Panc1 (cell line): ENCODE data around the gene RRH.

Experiments
- POLR2AphosphoS5 ChIP-seq: IDR thresholded peaks from 2 replicates; pipeline ENCODE4 v1.6.1; 2012; ENCODE audit warnings: mild to moderate bottlenecking, low read depth, low read length, moderate library complexity
- TCF7L2 ChIP-seq: IDR thresholded peaks from 2 replicates; pipeline ENCODE4 v1.6.1; 2011; ENCODE audit warnings: mild to moderate bottlenecking, low read depth, low read length, inconsistent platforms
- TF ChIP-seq, protein P1 (sequence below): fragments of 450-650 bp; IDR thresholded peaks from 2 replicates; pipeline ENCODE4 v1.5.1; 2017; ENCODE audit warnings: mild to moderate bottlenecking
- TF ChIP-seq, protein P2 (sequence below), 2 experiments: IDR thresholded peaks; 2 replicates each; pipeline ENCODE4 v1.6.1; 2011 to 2012; ENCODE audit warnings: low read depth in 2 of 2, control low read depth in 1 of 2, low read length in 1 of 2, mild to moderate bottlenecking in 1 of 2, moderate library complexity in 1 of 2; ENCODE audit not compliant: insufficient read depth in 1 of 2

DNA sequence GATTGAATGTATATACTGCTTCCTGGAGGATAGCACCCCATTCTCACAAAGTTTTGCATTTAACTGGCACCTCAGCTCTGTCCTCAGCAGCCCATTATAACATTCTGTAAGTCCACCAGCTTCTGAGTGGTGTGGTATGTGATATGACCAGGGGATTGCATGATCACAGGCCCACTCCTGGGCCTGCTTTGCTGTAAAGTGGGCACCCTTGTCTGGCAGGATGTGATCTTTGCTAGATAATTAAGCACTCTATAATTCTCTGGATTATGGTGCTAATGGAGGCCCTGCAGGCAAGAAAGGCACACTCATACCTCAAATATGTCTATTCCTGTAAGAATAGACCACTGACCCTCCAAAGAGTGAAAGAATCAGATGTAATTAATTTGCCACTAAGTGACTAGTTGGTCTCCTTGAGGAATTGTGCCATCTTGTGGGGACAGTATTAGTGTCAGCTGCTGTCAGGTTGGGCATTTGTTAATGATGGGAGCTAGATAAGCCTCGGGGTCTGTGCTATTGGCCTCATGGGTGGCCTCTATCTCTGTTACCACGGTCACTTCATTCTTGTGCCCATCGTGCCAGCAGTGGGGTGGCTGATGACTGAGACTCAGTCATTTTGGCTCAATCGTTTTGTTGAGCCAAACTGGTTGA, 23.7 kb upstream of the RRH start:
- TF ChIP-seq, protein P1, sequence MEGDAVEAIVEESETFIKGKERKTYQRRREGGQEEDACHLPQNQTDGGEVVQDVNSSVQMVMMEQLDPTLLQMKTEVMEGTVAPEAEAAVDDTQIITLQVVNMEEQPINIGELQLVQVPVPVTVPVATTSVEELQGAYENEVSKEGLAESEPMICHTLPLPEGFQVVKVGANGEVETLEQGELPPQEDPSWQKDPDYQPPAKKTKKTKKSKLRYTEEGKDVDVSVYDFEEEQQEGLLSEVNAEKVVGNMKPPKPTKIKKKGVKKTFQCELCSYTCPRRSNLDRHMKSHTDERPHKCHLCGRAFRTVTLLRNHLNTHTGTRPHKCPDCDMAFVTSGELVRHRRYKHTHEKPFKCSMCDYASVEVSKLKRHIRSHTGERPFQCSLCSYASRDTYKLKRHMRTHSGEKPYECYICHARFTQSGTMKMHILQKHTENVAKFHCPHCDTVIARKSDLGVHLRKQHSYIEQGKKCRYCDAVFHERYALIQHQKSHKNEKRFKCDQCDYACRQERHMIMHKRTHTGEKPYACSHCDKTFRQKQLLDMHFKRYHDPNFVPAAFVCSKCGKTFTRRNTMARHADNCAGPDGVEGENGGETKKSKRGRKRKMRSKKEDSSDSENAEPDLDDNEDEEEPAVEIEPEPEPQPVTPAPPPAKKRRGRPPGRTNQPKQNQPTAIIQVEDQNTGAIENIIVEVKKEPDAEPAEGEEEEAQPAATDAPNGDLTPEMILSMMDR: peak; percentile 58
- TF ChIP-seq TCF7L2: no peak
- TF ChIP-seq POLR2AphosphoS5: no peak
- TF ChIP-seq, protein P2, sequence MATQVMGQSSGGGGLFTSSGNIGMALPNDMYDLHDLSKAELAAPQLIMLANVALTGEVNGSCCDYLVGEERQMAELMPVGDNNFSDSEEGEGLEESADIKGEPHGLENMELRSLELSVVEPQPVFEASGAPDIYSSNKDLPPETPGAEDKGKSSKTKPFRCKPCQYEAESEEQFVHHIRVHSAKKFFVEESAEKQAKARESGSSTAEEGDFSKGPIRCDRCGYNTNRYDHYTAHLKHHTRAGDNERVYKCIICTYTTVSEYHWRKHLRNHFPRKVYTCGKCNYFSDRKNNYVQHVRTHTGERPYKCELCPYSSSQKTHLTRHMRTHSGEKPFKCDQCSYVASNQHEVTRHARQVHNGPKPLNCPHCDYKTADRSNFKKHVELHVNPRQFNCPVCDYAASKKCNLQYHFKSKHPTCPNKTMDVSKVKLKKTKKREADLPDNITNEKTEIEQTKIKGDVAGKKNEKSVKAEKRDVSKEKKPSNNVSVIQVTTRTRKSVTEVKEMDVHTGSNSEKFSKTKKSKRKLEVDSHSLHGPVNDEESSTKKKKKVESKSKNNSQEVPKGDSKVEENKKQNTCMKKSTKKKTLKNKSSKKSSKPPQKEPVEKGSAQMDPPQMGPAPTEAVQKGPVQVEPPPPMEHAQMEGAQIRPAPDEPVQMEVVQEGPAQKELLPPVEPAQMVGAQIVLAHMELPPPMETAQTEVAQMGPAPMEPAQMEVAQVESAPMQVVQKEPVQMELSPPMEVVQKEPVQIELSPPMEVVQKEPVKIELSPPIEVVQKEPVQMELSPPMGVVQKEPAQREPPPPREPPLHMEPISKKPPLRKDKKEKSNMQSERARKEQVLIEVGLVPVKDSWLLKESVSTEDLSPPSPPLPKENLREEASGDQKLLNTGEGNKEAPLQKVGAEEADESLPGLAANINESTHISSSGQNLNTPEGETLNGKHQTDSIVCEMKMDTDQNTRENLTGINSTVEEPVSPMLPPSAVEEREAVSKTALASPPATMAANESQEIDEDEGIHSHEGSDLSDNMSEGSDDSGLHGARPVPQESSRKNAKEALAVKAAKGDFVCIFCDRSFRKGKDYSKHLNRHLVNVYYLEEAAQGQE (IDR thresholded peaks at IDR 0.05; ENCODE audit: insufficient read depth in 1 of 2, low read depth in 2 of 2, low read length in 1 of 2): no peak
